Measurements from ENCODE around the gene COTL1.

The COTL1 gene

DNA sequence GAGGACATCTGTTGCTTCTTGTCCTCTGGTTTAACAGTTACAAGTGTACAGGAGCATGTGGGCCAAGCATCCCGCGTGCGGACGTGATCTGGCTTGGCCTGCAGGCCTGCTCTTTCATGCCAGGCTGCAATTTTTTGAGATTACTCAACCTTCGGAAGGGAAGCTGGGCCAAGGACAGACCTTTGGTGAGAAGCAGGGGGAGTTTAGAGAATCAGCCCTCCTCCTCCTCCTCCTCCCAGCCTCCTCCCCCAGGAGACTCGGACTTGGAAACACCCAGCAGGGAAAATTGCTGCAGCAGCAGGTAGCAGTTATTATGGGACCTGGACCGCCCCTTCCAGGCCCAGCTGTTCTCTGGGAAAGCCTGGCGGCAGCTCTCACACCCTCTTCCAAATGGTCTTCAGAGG is 25.3 kb upstream of the COTL1 start:
- peaks cover 40% of the 10 kb centered on the region for H3K4me1 ChIP-seq (ENCODE audit: control insufficient read depth, insufficient read depth, low read depth, low read length)
- DNase-seq = peak; percentile 84
- no peak overlapping the region for H3K23ac ChIP-seq (ENCODE audit: low read length in 2 of 2)
- WGBS = 34% methylated on average over 7 of the region's 8 CpGs
- peak overlapping the region in 1 of 2 experiments; percentile 4 for H3K18ac ChIP-seq (ENCODE audit: low read depth in 1 of 2, low read length in 2 of 2)
- no peaks in the 10 kb centered on the region for H3K27me3 ChIP-seq (ENCODE audit: control insufficient read depth in 1 of 2, insufficient read depth in 1 of 2, low read length in 2 of 2)
- H2AK5ac ChIP-seq (ENCODE audit: low read length, severe bottlenecking) = no peak overlapping the region
- no peaks in the 10 kb centered on the region for H3K79me1 ChIP-seq (replicated peaks; ENCODE audit: low read length, poor library complexity, severe bottlenecking)
- H4K8ac ChIP-seq (ENCODE audit: low read length) = peak overlapping the region; percentile 74
- no peak overlapping the region for H3K14ac ChIP-seq (ENCODE audit: low read length in 2 of 2)
- H3K4me3 ChIP-seq (ENCODE audit: insufficient read depth in 1 of 2, low read depth in 1 of 2, low read length in 2 of 2) = peak overlapping the region in 1 of 2 experiments; percentile 51
- H2BK15ac ChIP-seq (ENCODE audit: low read depth, poor library complexity, severe bottlenecking) = peak overlapping the region; percentile 60
- peak overlapping the region; percentile 78 for H2BK120ac ChIP-seq (ENCODE audit: low read depth, low read length)
- no peak overlapping the region for H3K4ac ChIP-seq (ENCODE audit: low read depth in 1 of 2, low read length in 2 of 2)
- peak overlapping the region; percentile 68 for H3K9ac ChIP-seq (ENCODE audit: low read length)
- peak overlapping the region; percentile 58 for H3K27ac ChIP-seq (ENCODE audit: low read length, poor library complexity, severe bottlenecking)
- H3K36me3 ChIP-seq (ENCODE audit: control insufficient read depth in 1 of 2, insufficient read depth in 2 of 2, low read depth in 1 of 2, low read length in 2 of 2) = no peaks in the 10 kb centered on the region
- peak overlapping the region; percentile 48 for H4K91ac ChIP-seq (ENCODE audit: low read length)
- peak overlapping the region in 1 of 2 experiments; percentile 19 for H2BK12ac ChIP-seq (ENCODE audit: low read length in 2 of 2)
- H2BK5ac ChIP-seq (ENCODE audit: low read depth, low read length, poor library complexity, severe bottlenecking) = no peak overlapping the region
- H3K4me2 ChIP-seq (ENCODE audit: low read length, poor library complexity, severe bottlenecking) = no peak overlapping the region
- H3K9me3 ChIP-seq (ENCODE audit: control insufficient read depth, low read length) = no peaks in the 10 kb centered on the region
- H2AFZ ChIP-seq (ENCODE audit: low read depth, low read length) = peak overlapping the region; percentile 20

DNA sequence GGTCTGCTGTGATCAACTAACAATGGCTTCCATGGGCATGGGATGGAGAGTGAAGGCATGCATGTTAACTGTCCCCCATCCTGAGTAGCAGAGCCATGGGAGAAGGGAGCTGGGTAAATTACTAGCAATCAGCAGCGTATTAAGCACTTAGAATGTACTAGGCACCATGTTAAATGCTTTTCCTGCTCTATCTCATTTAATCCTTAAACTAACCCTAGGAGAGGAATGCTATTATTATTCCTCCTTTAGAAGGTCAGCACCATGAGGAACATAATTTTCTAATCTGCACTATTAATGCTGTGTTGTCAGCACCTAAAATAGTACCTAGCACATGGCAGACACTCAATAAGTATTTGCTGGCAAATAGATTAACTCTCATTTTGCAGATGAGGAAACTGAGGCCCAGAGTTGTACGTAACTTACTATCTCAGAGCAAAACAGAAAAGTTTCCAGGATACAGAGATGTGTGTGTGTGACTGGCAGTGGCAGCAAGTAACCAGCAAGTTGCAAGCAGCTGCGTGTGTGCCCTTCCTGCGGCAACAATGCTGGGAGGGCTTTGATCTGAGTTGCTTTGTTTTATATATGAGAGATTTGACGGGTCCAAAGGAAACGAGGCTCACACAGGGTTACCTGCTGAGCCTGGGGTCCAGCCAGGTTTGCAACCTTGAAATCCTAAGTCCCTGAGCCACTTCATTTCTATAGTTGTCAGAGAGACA is 23.9 kb upstream of the COTL1 start:
- Histone ChIP-seq H3K14ac (ENCODE audit: low read length in 2 of 2) (no peak overlapping the region), H2BK15ac (ENCODE audit: low read depth, poor library complexity, severe bottlenecking) (peak overlapping the region; percentile 90), H3K79me1 (replicated peaks; ENCODE audit: low read length, poor library complexity, severe bottlenecking) (no peaks in the 10 kb centered on the region), H3K27ac (ENCODE audit: low read length, poor library complexity, severe bottlenecking) (peak overlapping the region; percentile 56), H3K23ac (ENCODE audit: low read length in 2 of 2) (no peak overlapping the region), H2AK5ac (ENCODE audit: low read length, severe bottlenecking) (peak overlapping the region; percentile 85), H3K9ac (ENCODE audit: low read length) (no peak overlapping the region), H2BK12ac (ENCODE audit: low read length in 2 of 2) (peak overlapping the region; percentile 43 to 87), H3K4me1 (ENCODE audit: control insufficient read depth, insufficient read depth, low read depth, low read length) (peaks cover 30% of the 10 kb centered on the region), H4K8ac (ENCODE audit: low read length) (peak overlapping the region; percentile 57), H3K36me3 (ENCODE audit: control insufficient read depth in 1 of 2, insufficient read depth in 2 of 2, low read depth in 1 of 2, low read length in 2 of 2) (no peaks in the 10 kb centered on the region), H2BK5ac (ENCODE audit: low read depth, low read length, poor library complexity, severe bottlenecking) (no peak overlapping the region), H3K4ac (ENCODE audit: low read depth in 1 of 2, low read length in 2 of 2) (peak overlapping the region; percentile 10 to 77), H3K18ac (ENCODE audit: low read depth in 1 of 2, low read length in 2 of 2) (peak overlapping the region; percentile 13 to 87), H2AFZ (ENCODE audit: low read depth, low read length) (peak overlapping the region; percentile 1), H3K27me3 (ENCODE audit: control insufficient read depth in 1 of 2, insufficient read depth in 1 of 2, low read length in 2 of 2) (no peaks in the 10 kb centered on the region), H4K91ac (ENCODE audit: low read length) (peak overlapping the region; percentile 58), H2BK120ac (ENCODE audit: low read depth, low read length) (peak overlapping the region; percentile 0), H3K9me3 (ENCODE audit: control insufficient read depth, low read length) (no peaks in the 10 kb centered on the region), H3K4me2 (ENCODE audit: low read length, poor library complexity, severe bottlenecking) (no peak overlapping the region), H3K4me3 (ENCODE audit: insufficient read depth in 1 of 2, low read depth in 1 of 2, low read length in 2 of 2) (no peak overlapping the region)
- 84% methylated on average over 5 of the region's 6 CpGs for WGBS
- DNase-seq = no peak

- H3K9ac ChIP-seq (ENCODE audit: low read length) = no peak overlapping the region
- peak overlapping the region; percentile 71 for H2AK5ac ChIP-seq (ENCODE audit: low read length, severe bottlenecking)
- H2BK15ac ChIP-seq (ENCODE audit: low read depth, poor library complexity, severe bottlenecking) = no peak overlapping the region
- H3K9me3 ChIP-seq (ENCODE audit: control insufficient read depth, low read length) = no peaks in the 10 kb centered on the region
- H3K79me1 ChIP-seq (replicated peaks; ENCODE audit: low read length, poor library complexity, severe bottlenecking) = no peaks in the 10 kb centered on the region
- no peaks in the 10 kb centered on the region for H3K36me3 ChIP-seq (ENCODE audit: control insufficient read depth in 1 of 2, insufficient read depth in 2 of 2, low read depth in 1 of 2, low read length in 2 of 2)
- 95% methylated on average over 5 of the region's 5 CpGs for WGBS
- H2BK5ac ChIP-seq (ENCODE audit: low read depth, low read length, poor library complexity, severe bottlenecking) = no peak overlapping the region
- peak overlapping the region; percentile 1 for H4K91ac ChIP-seq (ENCODE audit: low read length)
- H3K4me1 ChIP-seq (ENCODE audit: control insufficient read depth, insufficient read depth, low read depth, low read length) = peaks cover 30% of the 10 kb centered on the region
- H2BK120ac ChIP-seq (ENCODE audit: low read depth, low read length) = no peak overlapping the region
- no peak overlapping the region for H3K23ac ChIP-seq (ENCODE audit: low read length in 2 of 2)
- no peak overlapping the region for H2AFZ ChIP-seq (ENCODE audit: low read depth, low read length)
- DNase-seq = no peak
- no peaks in the 10 kb centered on the region for H3K27me3 ChIP-seq (ENCODE audit: control insufficient read depth in 1 of 2, insufficient read depth in 1 of 2, low read length in 2 of 2)
- peak overlapping the region in 1 of 2 experiments; percentile 44 for H3K4ac ChIP-seq (ENCODE audit: low read depth in 1 of 2, low read length in 2 of 2)
- H3K27ac ChIP-seq (ENCODE audit: low read length, poor library complexity, severe bottlenecking) = no peak overlapping the region
- no peak overlapping the region for H3K4me3 ChIP-seq (ENCODE audit: insufficient read depth in 1 of 2, low read depth in 1 of 2, low read length in 2 of 2)
- H3K14ac ChIP-seq (ENCODE audit: low read length in 2 of 2) = peak overlapping the region in 1 of 2 experiments; percentile 63
- H2BK12ac ChIP-seq (ENCODE audit: low read length in 2 of 2) = peak overlapping the region; percentile 69 to 95
- peak overlapping the region in 1 of 2 experiments; percentile 80 for H3K18ac ChIP-seq (ENCODE audit: low read depth in 1 of 2, low read length in 2 of 2)
- H3K4me2 ChIP-seq (ENCODE audit: low read length, poor library complexity, severe bottlenecking) = no peak overlapping the region
- no peak overlapping the region for H4K8ac ChIP-seq (ENCODE audit: low read length)
Observed at GRCh38 chr16:84640145-84640544, 22.3 kb upstream of the COTL1 start.

GRCh38 chr16:84638231-84638806 is 20.4 kb upstream of the COTL1 start:
- DNase-seq = no peak
- Histone ChIP-seq H3K79me1 (replicated peaks; ENCODE audit: low read length, poor library complexity, severe bottlenecking) (no peaks in the 10 kb centered on the region), H3K27me3 (ENCODE audit: control insufficient read depth in 1 of 2, insufficient read depth in 1 of 2, low read length in 2 of 2) (no peaks in the 10 kb centered on the region), H2BK15ac (ENCODE audit: low read depth, poor library complexity, severe bottlenecking) (no peak overlapping the region), H3K4me1 (ENCODE audit: control insufficient read depth, insufficient read depth, low read depth, low read length) (peaks cover 25% of the 10 kb centered on the region), H3K4me3 (ENCODE audit: insufficient read depth in 1 of 2, low read depth in 1 of 2, low read length in 2 of 2) (no peak overlapping the region), H2AFZ (ENCODE audit: low read depth, low read length) (no peak overlapping the region), H2AK5ac (ENCODE audit: low read length, severe bottlenecking) (peak overlapping the region; percentile 4), H4K8ac (ENCODE audit: low read length) (peak overlapping the region; percentile 8), H2BK120ac (ENCODE audit: low read depth, low read length) (no peak overlapping the region), H3K9me3 (ENCODE audit: control insufficient read depth, low read length) (no peaks in the 10 kb centered on the region), H3K9ac (ENCODE audit: low read length) (no peak overlapping the region), H3K36me3 (ENCODE audit: control insufficient read depth in 1 of 2, insufficient read depth in 2 of 2, low read depth in 1 of 2, low read length in 2 of 2) (no peaks in the 10 kb centered on the region), H3K4me2 (ENCODE audit: low read length, poor library complexity, severe bottlenecking) (no peak overlapping the region), H3K23ac (ENCODE audit: low read length in 2 of 2) (no peak overlapping the region), H3K14ac (ENCODE audit: low read length in 2 of 2) (no peak overlapping the region), H4K91ac (ENCODE audit: low read length) (peak overlapping the region; percentile 59), H3K18ac (ENCODE audit: low read depth in 1 of 2, low read length in 2 of 2) (no peak overlapping the region), H3K27ac (ENCODE audit: low read length, poor library complexity, severe bottlenecking) (no peak overlapping the region), H2BK12ac (ENCODE audit: low read length in 2 of 2) (peak overlapping the region in 1 of 2 experiments; percentile 59), H3K4ac (ENCODE audit: low read depth in 1 of 2, low read length in 2 of 2) (no peak overlapping the region), H2BK5ac (ENCODE audit: low read depth, low read length, poor library complexity, severe bottlenecking) (no peak overlapping the region)
- WGBS = 91% methylated on average over 8 of the region's 8 CpGs

Measured in mesenchymal stem cell (in vitro differentiated cells and primary cell).